GM06990 (cell line): ENCODE data around the gene CNGA1.
A peak's percentile ranks its signal among the peaks of the same experiment; 100 is the strongest.

Experiments used
- DNase-seq: peaks from one replicate; pipeline ENCODE4 v3.0.0-alpha.2; 2011; ENCODE audit not compliant: insufficient read length; ENCODE audit errors: extremely low read depth
- H3K27me3 ChIP-seq: replicated peaks from 2 replicates; pipeline ENCODE4 v1.6.0; 2011; ENCODE audit warnings: low read length; ENCODE audit not compliant: control insufficient read depth, insufficient read depth
- H3K36me3 ChIP-seq: 2 replicates; pipeline ENCODE4 v1.5.1; 2011; ENCODE audit warnings: low read length; ENCODE audit not compliant: control insufficient read depth, insufficient read depth
- H3K4me3 ChIP-seq: replicated peaks from 2 replicates; pipeline ENCODE4 v1.5.1; 2011; ENCODE audit warnings: low read depth, mild to moderate bottlenecking, control low read depth, low read length
- CTCF ChIP-seq: IDR thresholded peaks from 2 replicates; pipeline ENCODE4 v1.5.1; 2011; ENCODE audit warnings: low read length, control low read depth, mild to moderate bottlenecking, inconsistent platforms; ENCODE audit not compliant: insufficient read depth, poor library complexity, severe bottlenecking

CNGA1 gene

GRCh38 chr4:47954245-47954644, 62.2 kb downstream of the CNGA1 start:
- no peak for TF ChIP-seq CTCF
- H3K36me3 ChIP-seq, result no peaks in the 10 kb centered on the region
- DNase-seq, result no peak

GRCh38 chr4:47945930-47946726, 70.4 kb downstream of the CNGA1 start:
- TF ChIP-seq CTCF, result peak; percentile 17
- H3K4me3 ChIP-seq, result no peak overlapping the region

More at GRCh38 chr4:47954245-47954644, 62.2 kb downstream of the CNGA1 start:
- Histone ChIP-seq H3K27me3 (no peaks in the 10 kb centered on the region), H3K4me3 (no peak overlapping the region)

GRCh38 chr4:47942081-47942819, 74.2 kb downstream of the CNGA1 start:
- Histone ChIP-seq H3K36me3 (no peaks in the 10 kb centered on the region), H3K4me3 (no peak overlapping the region), H3K27me3 (no peaks in the 10 kb centered on the region)
- DNase-seq, result no peak
- TF ChIP-seq CTCF, result no peak

More at GRCh38 chr4:47945930-47946726, 70.4 kb downstream of the CNGA1 start:
- H3K27me3 ChIP-seq, result no peaks in the 10 kb centered on the region
- H3K36me3 ChIP-seq, result no peaks in the 10 kb centered on the region
- no peak for DNase-seq

- no peak overlapping the region for H3K4me3 ChIP-seq
- no peaks in the 10 kb centered on the region for H3K27me3 ChIP-seq
- no peak for DNase-seq
- no peak for TF ChIP-seq CTCF
- no peaks in the 10 kb centered on the region for H3K36me3 ChIP-seq
Measured at GRCh38 chr4:47939456-47939855, 77.0 kb downstream of the CNGA1 start.

- TF ChIP-seq CTCF, result no peak
- Histone ChIP-seq H3K36me3 (no peaks in the 10 kb centered on the region), H3K4me3 (no peak overlapping the region), H3K27me3 (no peaks in the 10 kb centered on the region)
- DNase-seq, result no peak
Measured at GRCh38 chr4:47936336-47936735, 80.1 kb downstream of the CNGA1 start.
